Calu3 (cell line): ENCODE results near the gene SLC40A1. TPM values are rescaled to one million over a fixed set of nuclear protein-coding genes. Genes with fewer than 3 reads are reported as not detected.

Experiments used
- BruUV-seq: library from RNA; stranded (reverse); fragments of 400-500 nt; replicated peaks from 2 replicates; lab custom pipeline; 2021; lab: Mats Ljungman, UMichigan
- CTCF ChIA-PET: fragments of 300-600 bp; sonication (Branson Sonifier 250); formaldehyde crosslinking; loops from one replicate; lab custom pipeline; 2022; ENCODE audit warnings: antibody characterized with exemption; lab: Charles Lee
- DNase-seq: peaks from one replicate; pipeline ENCODE4 v3.0.0; 2022
- H3K27ac Mint-ChIP-seq: one replicate; pipeline ENCODE4 v1.8.0; 2022; ENCODE audit warnings: mixed read lengths; ENCODE audit not compliant: unreplicated experiment
- H3K27me3 Mint-ChIP-seq: one replicate; pipeline ENCODE4 v1.8.0; 2022; ENCODE audit warnings: mixed read lengths; ENCODE audit not compliant: unreplicated experiment
- H3K36me3 Mint-ChIP-seq: one replicate; pipeline ENCODE4 v1.8.0; 2022; ENCODE audit warnings: mild to moderate bottlenecking, moderate library complexity, mixed read lengths; ENCODE audit not compliant: insufficient read depth, unreplicated experiment
- H3K4me1 Mint-ChIP-seq: one replicate; pipeline ENCODE4 v1.8.0; 2022; ENCODE audit warnings: mild to moderate bottlenecking, low read depth, mixed read lengths; ENCODE audit not compliant: unreplicated experiment
- H3K4me3 Mint-ChIP-seq: one replicate; pipeline ENCODE4 v1.8.0; 2022; ENCODE audit warnings: mild to moderate bottlenecking, low read depth, moderate library complexity, mixed read lengths; ENCODE audit not compliant: unreplicated experiment
- H3K9me3 Mint-ChIP-seq: one replicate; pipeline ENCODE4 v1.8.0; 2022; ENCODE audit warnings: low read depth, mixed read lengths; ENCODE audit not compliant: unreplicated experiment
- CTCF ChIP-seq: fragments of 200-600 bp; IDR thresholded peaks from one replicate; pipeline ENCODE4 v1.8.0; 2022; ENCODE audit warnings: antibody characterized with exemption; ENCODE audit not compliant: unreplicated experiment
- intact Hi-C: fragments of 100-400 bp; cut with micrococcal nuclease; formaldehyde crosslinking; loops from one replicate; pipeline ENCODE4 v1.10.0; 2022; ENCODE audit not compliant: unreplicated experiment
- total RNA-seq: library from RNA; stranded (reverse); gene quantifications from 2 replicates; pipeline ENCODE4 v1.2.3, GENCODE V29; 2022

Gene SLC40A1
- total RNA-seq, 1 experiment from 2014 or later: 37.6 TPM

- no peak for TF ChIP-seq CTCF
- no peaks in the 10 kb centered on the region for H3K27me3 Mint-ChIP-seq
- no peak for DNase-seq
- H3K4me1 Mint-ChIP-seq: peaks cover 19% of the 10 kb centered on the region
- BruUV-seq: no TSS peak
- H3K4me3 Mint-ChIP-seq: no peak overlapping the region
- H3K36me3 Mint-ChIP-seq: no peaks in the 10 kb centered on the region
- H3K27ac Mint-ChIP-seq: no peak overlapping the region
- no peaks in the 10 kb centered on the region for H3K9me3 Mint-ChIP-seq
- CTCF ChIA-PET: no interaction called here
- intact Hi-C loops: no loop called here
These were observed 47.2 kb upstream of the SLC40A1 start for GRCh38 chr2:189627789-189628188.

- no peak for DNase-seq
- peaks cover 19% of the 10 kb centered on the region for H3K4me1 Mint-ChIP-seq
- CTCF ChIA-PET: no interaction called here
- no peak overlapping the region for H3K27ac Mint-ChIP-seq
- H3K9me3 Mint-ChIP-seq: no peaks in the 10 kb centered on the region
- H3K4me3 Mint-ChIP-seq: no peak overlapping the region
- no TSS peak for BruUV-seq
- no peaks in the 10 kb centered on the region for H3K36me3 Mint-ChIP-seq
- intact Hi-C loops: no loop called here
- H3K27me3 Mint-ChIP-seq: no peaks in the 10 kb centered on the region
- TF ChIP-seq CTCF: no peak
These were observed 45.0 kb upstream of the SLC40A1 start for GRCh38 chr2:189625636-189626035.

DNA sequence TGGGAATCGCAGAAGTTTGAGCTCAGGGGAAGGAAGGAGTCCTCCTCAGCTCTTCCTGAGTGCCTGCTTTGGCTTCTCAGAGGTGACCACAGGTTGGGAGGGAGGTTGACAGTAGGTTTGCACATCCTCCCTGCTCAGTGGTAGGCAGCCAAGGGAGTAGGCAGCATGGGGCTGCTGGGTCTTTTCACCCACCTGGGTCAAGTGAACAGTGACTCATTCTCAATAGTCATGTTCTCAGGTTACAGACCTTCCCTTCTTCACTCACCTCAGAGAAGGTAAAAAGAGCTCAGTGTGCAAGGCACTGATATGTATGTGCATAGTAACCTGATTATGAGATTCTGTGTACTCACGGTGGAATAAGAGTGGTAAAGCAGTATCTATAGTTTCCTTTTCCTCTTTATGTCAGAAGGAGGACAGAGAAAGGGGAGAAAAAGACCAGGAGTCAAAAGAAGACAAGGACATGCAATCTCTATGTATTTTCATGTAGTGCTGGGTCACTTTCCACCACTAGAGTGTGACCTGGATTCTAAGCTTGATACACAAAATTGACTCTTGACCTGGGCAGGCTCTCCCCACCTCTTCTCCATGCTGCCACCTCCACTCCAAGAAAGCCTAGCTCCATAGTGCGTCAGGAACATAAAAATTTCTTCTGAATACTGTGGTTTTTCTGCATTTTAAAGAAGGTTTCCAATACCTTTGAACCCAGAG, 44.2 kb upstream of the SLC40A1 start:
- Mint-ChIP-seq H3K4me1 (peaks cover 19% of the 10 kb centered on the region), H3K27ac (no peak overlapping the region), H3K4me3 (no peak overlapping the region), H3K36me3 (no peaks in the 10 kb centered on the region), H3K27me3 (no peaks in the 10 kb centered on the region), H3K9me3 (no peaks in the 10 kb centered on the region)
- no peak for TF ChIP-seq CTCF
- intact Hi-C loops: loop anchor here (1.0 kb wide), 1 partner anchor 51 kb away; no protein-coding TSS in a partner anchor
- DNase-seq: peak; percentile 29
- CTCF ChIA-PET: interaction anchor here (0.6 to 1.0 kb wide), 5 partner anchors 12 to 1325 kb away, joined by 3 to 5 read pairs (median 4); partner anchors contain the start of gene SLC40A1
- no TSS peak for BruUV-seq

- no peak overlapping the region for H3K4me3 Mint-ChIP-seq
- intact Hi-C loops: no loop called here
- H3K36me3 Mint-ChIP-seq: no peaks in the 10 kb centered on the region
- H3K4me1 Mint-ChIP-seq: peaks cover 19% of the 10 kb centered on the region
- H3K27ac Mint-ChIP-seq: no peak overlapping the region
- no peaks in the 10 kb centered on the region for H3K9me3 Mint-ChIP-seq
- no peak for TF ChIP-seq CTCF
- BruUV-seq: no TSS peak
- DNase-seq: no peak
- no peaks in the 10 kb centered on the region for H3K27me3 Mint-ChIP-seq
- CTCF ChIA-PET: no interaction called here
These were observed 42.5 kb upstream of the SLC40A1 start for GRCh38 chr2:189623049-189623448.
